OCI-LY3 (cell line): Measurements from ENCODE around the gene ADSS2.
"Not testable (repeated sequence)": the region's sequence is repeated elsewhere in the genome, so short reads cannot be mapped to it uniquely, and the experiment has no call there.

Experiments used
- H2AFZ ChIP-seq: fragments of 200-600, 300-600 bp; shearing (Covaris generic); 2 replicates; pipeline ENCODE4 v1.6.0; 2014; ENCODE audit warnings: antibody characterized with exemption, low read depth, low read length
- H3K27ac ChIP-seq: fragments of 200-600, 300-600 bp; sonication (generic); 2 replicates; pipeline ENCODE4 v1.5.1; 2014; ENCODE audit warnings: mild to moderate bottlenecking, low read length, moderate library complexity, mixed read lengths
- H3K27me3 ChIP-seq: fragments of 200-600, 300-600 bp; sonication (generic); 2 replicates; pipeline ENCODE4 v1.6.1; 2014; ENCODE audit warnings: low read depth, low read length, mixed read lengths
- H3K36me3 ChIP-seq: fragments of 200-600, 300-600 bp; sonication (generic); replicated peaks from 2 replicates; pipeline ENCODE3; 2014; ENCODE audit warnings: low read depth, low read length, mixed read lengths
- H3K4me1 ChIP-seq: fragments of 300-600, 200-600 bp; sonication (generic); 2 replicates; pipeline ENCODE4 v1.6.1; 2014; ENCODE audit warnings: low read length, mixed read lengths
- H3K4me2 ChIP-seq: fragments of 200-600, 300-600 bp; sonication (generic); 2 replicates; pipeline ENCODE4 v1.6.1; 2014; ENCODE audit warnings: low read length, mixed read lengths
- H3K4me3 ChIP-seq: fragments of 300-600, 200-600 bp; sonication (generic); 2 replicates; pipeline ENCODE4 v1.5.1; 2014; ENCODE audit warnings: antibody characterized with exemption, mild to moderate bottlenecking, low read length, moderate library complexity
- H3K79me2 ChIP-seq: fragments of 300-600, 200-600 bp; shearing (Covaris generic); 2 replicates; pipeline ENCODE4 v1.6.1; 2014; ENCODE audit warnings: mild to moderate bottlenecking, low read length, mixed read lengths
- H3K9ac ChIP-seq: fragments of 300-600, 200-600 bp; shearing (Covaris generic); 2 replicates; pipeline ENCODE4 v1.6.0; 2014; ENCODE audit warnings: mild to moderate bottlenecking, low read length, moderate library complexity
- H3K9me3 ChIP-seq: fragments of 200-600, 300-600 bp; shearing (Covaris generic); 2 replicates; pipeline ENCODE4 v1.6.1; 2014; ENCODE audit warnings: low read length, mixed read lengths; ENCODE audit not compliant: insufficient read depth
- H4K20me1 ChIP-seq: fragments of 200-600, 300-600 bp; sonication (generic); 2 replicates; pipeline ENCODE4 v1.6.1; 2016; ENCODE audit warnings: low read length, mixed read lengths; ENCODE audit not compliant: insufficient read depth
- EZH2phosphoT487 ChIP-seq: fragments of 200-600 bp; shearing (Covaris generic); IDR thresholded peaks from 2 replicates; pipeline ENCODE4 v1.6.1; 2018; ENCODE audit warnings: antibody characterized with exemption, mixed run types, low read depth
- TF ChIP-seq, protein P1 (sequence below): fragments of 200-600, 300-600 bp; sonication (generic); IDR thresholded peaks from 2 replicates; pipeline ENCODE4 v1.5.1; 2014; ENCODE audit warnings: antibody characterized with exemption, low read length, low read depth

Gene ADSS2

DNA sequence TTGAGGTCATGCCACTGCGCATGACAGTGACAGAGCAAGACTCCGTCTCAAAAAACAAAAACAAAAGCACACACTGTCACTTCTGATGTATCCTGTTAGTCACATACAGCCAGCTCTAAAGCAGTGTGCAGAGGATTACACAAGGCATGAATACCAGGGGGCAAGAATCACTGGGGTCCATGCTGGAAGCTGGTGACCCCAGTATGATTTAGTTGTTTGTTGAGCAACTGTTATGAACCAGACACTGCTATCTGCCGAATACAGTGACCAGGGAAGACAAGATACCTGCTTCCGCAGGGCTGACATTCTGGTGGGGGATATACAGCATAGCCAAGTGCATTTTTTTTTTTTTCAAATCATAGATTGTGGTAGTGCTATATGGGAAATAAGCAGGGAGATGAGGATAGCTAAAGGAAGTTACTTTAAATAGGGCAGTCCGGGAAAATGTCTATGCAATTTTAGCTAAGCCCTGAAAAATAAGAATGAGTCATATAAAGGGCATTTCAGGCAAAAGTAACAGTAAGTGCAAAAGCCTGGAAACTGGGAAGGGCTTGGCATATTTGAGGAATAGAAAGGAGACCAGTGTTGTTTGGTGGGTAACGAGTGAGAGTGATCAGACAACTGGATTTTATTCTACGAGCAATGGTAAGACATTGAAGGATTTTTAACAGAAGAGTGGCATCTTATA, 69.7 kb downstream of the ADSS2 start:
- Histone ChIP-seq H3K9ac (no peak overlapping the region), H3K36me3 (no peaks in the 10 kb centered on the region), H3K4me2 (no peak overlapping the region), H2AFZ (no peak overlapping the region), H3K4me3 (no peak overlapping the region), H3K79me2 (no peaks in the 10 kb centered on the region), H3K27ac (no peak overlapping the region), H3K4me1 (no peaks in the 10 kb centered on the region), H4K20me1 (no peaks in the 10 kb centered on the region), H3K9me3 (no peaks in the 10 kb centered on the region), H3K27me3 (no peaks in the 10 kb centered on the region)
- no peak for TF ChIP-seq EZH2phosphoT487
- TF ChIP-seq, protein P1, sequence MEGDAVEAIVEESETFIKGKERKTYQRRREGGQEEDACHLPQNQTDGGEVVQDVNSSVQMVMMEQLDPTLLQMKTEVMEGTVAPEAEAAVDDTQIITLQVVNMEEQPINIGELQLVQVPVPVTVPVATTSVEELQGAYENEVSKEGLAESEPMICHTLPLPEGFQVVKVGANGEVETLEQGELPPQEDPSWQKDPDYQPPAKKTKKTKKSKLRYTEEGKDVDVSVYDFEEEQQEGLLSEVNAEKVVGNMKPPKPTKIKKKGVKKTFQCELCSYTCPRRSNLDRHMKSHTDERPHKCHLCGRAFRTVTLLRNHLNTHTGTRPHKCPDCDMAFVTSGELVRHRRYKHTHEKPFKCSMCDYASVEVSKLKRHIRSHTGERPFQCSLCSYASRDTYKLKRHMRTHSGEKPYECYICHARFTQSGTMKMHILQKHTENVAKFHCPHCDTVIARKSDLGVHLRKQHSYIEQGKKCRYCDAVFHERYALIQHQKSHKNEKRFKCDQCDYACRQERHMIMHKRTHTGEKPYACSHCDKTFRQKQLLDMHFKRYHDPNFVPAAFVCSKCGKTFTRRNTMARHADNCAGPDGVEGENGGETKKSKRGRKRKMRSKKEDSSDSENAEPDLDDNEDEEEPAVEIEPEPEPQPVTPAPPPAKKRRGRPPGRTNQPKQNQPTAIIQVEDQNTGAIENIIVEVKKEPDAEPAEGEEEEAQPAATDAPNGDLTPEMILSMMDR, result no peak

DNA sequence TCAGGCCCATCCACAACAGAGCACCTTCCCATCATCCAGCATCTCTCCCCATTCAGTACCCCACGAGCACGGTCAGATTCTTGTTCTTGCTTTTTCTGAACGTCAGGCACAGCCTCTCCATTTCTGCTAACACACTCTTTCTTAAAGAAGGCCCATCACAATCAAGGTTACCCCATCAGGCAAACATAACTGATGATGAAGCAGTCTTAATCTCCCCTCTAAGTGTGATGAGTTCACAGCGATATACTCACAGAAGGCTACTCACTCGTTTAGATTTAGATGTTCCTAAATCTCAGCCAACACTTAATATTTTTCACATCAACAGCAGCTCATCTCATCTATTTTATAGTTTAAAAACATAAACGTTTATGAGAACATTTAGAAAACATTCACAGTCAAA, 75.6 kb downstream of the ADSS2 start:
- H2AFZ ChIP-seq, result no peak overlapping the region
- H3K9me3 ChIP-seq, result no peaks in the 10 kb centered on the region
- TF ChIP-seq, protein P1, result no peak
- TF ChIP-seq EZH2phosphoT487, result no peak

DNA sequence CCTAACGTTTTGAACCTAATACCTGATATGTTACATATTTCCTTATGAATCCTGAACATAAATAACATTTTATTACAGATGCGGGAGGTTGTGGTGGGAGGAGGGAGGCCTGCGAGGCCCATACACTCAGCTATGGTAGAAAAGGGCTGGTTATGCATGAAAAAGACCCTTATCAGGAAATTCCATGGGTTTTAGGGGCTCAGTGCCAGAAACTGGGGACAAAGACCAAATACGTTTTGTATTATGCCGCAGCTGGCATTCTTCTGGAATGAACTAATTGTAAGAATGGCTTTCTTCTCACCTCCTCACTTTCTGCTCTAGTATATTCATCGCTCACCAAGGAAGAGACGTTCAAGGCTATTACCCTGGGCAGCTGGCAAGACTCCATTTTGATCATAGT, 76.7 kb downstream of the ADSS2 start:
- Histone ChIP-seq H3K36me3 (no peaks in the 10 kb centered on the region), H3K4me3 (no peak overlapping the region), H3K9ac (no peak overlapping the region), H3K4me1 (no peaks in the 10 kb centered on the region), H4K20me1 (no peaks in the 10 kb centered on the region), H3K4me2 (no peak overlapping the region), H2AFZ (no peak overlapping the region), H3K9me3 (no peaks in the 10 kb centered on the region), H3K27ac (no peak overlapping the region), H3K79me2 (no peaks in the 10 kb centered on the region), H3K27me3 (no peaks in the 10 kb centered on the region)
- no peak for TF ChIP-seq EZH2phosphoT487
- TF ChIP-seq, protein P1, result no peak

More for the DNA sequence above, 75.6 kb downstream of the ADSS2 start:
- Histone ChIP-seq H4K20me1 (no peaks in the 10 kb centered on the region), H3K4me3 (no peak overlapping the region), H3K36me3 (no peaks in the 10 kb centered on the region), H3K4me1 (no peaks in the 10 kb centered on the region), H3K9ac (no peak overlapping the region), H3K4me2 (no peak overlapping the region), H3K27ac (no peak overlapping the region), H3K79me2 (no peaks in the 10 kb centered on the region), H3K27me3 (no peaks in the 10 kb centered on the region)

DNA sequence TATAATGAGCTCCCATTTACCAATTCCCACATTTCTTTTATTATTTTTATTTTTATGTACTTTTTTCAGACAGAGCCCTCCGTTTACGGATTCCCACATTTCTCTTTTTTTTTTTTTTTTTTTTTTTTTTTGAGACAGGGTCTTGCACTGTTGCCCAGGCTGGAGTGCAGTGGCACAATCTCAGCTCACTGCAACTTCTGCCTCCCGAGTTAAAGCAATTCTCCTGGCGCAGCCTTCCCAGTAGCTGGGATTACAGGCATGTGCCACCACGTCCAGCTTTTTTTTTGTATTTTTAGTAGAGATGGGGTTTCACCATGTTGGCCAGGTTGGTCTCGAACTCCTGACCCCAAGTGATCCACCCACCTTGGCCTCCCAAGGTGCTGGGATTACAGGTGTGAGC, 77.2 kb downstream of the ADSS2 start:
- H3K36me3 ChIP-seq, result not testable (repeated sequence)

More for the DNA sequence above, 77.2 kb downstream of the ADSS2 start:
- H3K27me3 ChIP-seq, H3K4me2 ChIP-seq, H3K9me3 ChIP-seq, H3K27ac ChIP-seq, H3K4me1 ChIP-seq, H3K9ac ChIP-seq, H3K4me3 ChIP-seq, H2AFZ ChIP-seq, H4K20me1 ChIP-seq, H3K79me2 ChIP-seq: not testable (repeated sequence)
